ENCODE measurements around the gene ZNF57. TPM values are rescaled to one million over a fixed set of nuclear protein-coding genes. Genes with fewer than 3 reads are reported as not detected.
"Not testable (repeated sequence)": the region's sequence is repeated elsewhere in the genome, so short reads cannot be mapped to it uniquely, and the experiment has no call there.

ZNF57 gene
- polyA plus RNA-seq, 5 donors: 6.1 to 7.9 (median 7.1) TPM

GRCh38 chr19:2888731-2889224 lies 11.9 kb upstream of the ZNF57 start:
- no peak for DNase-seq

DNA sequence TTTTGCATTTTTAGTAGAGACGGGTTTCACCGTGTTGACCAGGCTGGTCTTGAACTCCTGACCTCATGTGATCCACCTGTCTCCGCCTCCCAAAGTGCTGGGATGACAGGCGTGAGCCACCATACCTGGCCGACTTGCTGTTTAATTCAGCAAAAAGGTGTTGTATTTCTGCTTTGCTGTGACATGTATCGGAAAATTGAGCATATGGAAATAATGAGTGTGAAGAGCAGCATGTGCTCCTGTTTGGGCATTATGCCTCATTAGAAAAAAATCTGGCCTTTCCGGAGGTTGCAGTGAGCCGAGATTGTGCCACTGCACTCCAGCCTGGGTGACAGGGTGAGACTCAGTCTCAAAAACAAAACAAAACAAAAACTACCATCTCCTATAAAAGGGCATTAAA lies 10.2 kb upstream of the ZNF57 start:
- DNase-seq: not testable (repeated sequence)

DNA sequence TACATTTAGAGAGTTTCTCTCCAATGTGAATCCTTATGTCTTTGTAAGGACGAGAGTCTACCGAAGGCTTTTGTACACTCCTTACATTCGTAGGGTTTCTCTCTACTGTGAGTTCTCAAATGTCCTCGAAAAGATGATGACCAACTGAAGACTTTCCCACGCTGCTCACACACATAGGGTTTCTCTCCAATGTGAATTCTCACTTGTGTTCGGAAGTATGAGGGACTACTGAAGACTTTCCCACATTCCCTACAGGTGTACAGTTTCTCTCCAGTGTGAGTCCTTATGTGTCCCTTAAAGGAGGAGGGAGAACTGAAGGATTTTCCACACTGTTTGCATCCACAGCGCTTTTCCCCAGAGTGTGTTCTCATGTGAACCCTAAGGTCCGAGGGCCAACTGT lies 4.0 kb upstream of the ZNF57 start:
- no peak for DNase-seq

DNA sequence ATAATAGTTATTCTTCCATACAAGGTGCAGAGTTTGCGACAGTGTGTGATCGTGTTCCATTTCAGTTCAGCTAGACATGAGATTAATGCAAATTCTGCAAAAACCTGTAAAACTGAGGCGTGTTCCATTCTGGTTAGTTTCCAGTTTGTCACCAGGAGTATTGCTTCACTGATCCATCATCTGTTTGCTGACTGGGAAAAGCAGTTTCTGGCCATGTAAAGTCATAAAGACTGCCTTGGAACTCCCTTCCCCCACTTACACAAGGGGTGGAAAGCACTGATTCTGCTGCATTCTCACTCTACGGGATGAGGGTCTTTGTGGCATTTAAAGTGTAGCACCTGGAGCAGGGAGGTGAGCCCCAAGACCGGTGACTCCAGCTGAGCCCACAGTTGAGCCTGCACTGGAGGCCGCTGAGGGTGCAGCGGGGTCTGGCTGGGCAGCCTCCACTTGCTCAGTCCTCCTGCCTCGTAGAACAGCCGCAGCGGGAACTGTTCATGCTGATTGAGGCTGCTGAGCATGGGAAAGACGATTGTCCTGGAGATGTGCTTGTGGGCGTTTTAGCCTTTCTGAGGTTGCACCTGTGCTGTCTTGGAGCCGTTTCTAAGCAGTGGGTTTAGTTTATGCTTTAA lies 2.0 kb downstream of the ZNF57 start:
- DNase-seq: no peak

- DNase-seq: not testable (repeated sequence)
Measured at GRCh38 chr19:2903326-2903725, 2.6 kb downstream of the ZNF57 start.

GRCh38 chr19:2905918-2906519 lies 5.3 kb downstream of the ZNF57 start:
- DNase-seq: no peak

DNA sequence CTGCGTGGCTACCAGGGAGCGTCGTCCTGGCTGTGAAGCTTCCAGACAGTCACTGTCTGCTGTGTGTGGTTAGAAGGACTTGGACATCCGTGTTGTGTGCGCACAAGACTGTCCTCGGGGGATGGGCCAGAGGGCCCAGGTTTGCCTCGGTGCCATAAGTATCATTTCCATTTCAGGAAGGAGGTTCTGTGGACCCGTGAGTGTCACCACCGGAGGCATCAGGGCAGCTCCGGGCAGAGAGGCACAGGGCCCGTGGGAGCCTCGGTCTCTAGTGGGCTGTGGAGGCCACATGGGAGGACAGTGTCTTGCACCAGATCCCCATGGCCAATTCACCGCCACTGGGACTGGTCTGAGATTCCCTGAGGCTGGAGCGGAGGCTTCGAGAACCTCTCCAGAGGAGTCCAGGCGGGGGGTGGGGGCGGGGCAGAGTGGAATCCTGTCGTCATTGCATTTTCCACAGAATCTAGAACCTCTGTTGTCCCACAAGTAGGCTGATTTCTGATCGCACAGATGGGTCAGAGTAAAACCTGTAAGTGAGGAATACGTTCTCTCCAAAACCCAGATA lies 6.0 kb downstream of the ZNF57 start:
- no peak for DNase-seq

DNA sequence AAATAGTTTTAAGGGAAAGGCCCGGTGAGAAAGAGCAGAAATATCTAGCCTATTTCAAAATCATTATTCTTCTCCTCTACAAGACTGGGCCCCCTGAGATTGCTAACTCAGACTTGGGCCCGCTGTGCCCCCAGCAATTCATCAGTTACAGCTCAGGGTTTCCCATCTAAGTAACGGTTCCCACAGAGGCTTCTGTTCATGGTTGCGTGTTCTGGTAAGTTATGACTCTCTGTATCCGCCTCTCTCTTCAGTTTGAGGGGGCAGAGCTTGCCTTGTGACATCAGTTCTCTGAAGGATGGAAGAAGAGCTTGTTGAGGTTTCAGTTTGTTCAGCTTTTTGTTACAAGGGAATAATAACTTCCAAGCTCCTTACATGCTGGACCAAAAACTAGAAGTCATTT lies 11.6 kb downstream of the ZNF57 start:
- no peak for DNase-seq

DNA sequence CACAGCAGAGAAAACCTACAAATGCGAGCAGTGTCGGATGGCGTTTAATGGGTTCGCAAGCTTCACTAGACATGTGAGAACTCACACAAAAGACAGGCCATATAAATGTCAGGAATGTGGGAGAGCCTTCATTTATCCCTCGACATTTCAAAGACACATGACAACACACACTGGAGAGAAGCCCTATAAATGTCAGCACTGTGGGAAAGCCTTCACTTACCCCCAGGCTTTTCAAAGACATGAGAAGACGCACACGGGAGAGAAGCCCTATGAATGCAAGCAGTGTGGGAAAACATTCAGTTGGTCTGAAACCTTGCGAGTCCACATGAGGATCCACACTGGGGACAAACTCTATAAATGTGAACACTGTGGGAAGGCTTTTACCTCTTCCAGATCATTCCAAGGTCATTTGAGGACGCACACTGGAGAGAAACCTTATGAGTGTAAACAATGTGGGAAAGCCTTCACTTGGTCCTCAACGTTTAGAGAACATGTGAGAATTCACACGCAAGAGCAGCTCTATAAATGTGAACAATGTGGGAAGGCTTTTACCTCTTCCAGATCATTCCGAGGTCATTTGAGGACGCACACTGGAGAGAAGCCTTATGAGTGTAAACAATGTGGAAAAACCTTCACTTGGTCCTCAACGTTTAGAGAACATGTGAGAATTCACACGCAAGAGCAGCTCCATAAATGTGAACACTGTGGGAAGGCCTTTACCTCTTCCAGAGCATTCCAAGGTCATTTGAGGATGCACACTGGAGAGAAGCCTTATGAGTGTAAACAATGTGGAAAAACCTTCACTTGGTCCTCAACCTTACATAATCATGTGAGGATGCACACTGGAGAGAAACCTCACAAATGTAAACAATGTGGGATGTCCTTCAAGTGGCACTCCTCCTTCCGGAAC lies 16.8 kb downstream of the ZNF57 start:
- DNase-seq: no peak

DNA sequence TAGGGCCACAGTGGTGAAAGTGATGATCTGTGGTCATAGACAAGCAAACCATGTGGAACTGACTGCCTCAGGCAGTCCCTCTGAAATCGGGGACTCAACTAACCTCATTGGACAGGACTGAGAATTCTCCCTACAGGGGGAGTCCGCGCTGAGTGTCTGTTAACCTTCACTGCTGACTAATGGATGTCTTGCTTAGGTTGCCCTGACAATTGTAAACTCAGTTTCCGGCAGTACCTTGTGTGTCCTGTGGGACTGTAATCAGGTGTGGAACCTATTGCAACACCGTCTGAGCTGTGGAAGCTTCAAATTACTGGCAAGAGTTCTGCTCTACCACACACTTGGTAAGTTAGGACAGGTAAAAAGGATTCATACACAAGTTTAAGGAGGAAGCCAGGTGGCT lies 22.3 kb downstream of the ZNF57 start:
- DNase-seq: no peak

DNA sequence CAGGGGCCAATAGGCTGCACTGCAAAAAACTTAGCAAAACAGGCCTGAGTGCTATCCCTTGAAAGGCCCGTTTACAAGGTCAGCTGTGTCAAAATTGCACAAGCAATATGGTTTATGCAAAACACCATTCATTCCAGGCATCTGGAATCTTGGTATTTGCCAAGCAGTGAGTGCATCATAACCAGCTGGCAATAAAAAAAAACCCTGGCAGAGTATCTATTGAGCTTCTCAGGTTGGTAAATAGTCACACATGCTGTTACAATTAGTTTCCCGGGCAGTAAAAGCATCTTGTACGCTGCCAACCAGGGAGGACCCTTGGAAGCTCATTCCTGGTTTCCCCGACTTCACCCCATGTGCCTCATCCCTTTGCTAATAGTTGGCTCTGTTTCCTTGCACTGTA lies 22.8 kb downstream of the ZNF57 start:
- DNase-seq: no peak

DNA sequence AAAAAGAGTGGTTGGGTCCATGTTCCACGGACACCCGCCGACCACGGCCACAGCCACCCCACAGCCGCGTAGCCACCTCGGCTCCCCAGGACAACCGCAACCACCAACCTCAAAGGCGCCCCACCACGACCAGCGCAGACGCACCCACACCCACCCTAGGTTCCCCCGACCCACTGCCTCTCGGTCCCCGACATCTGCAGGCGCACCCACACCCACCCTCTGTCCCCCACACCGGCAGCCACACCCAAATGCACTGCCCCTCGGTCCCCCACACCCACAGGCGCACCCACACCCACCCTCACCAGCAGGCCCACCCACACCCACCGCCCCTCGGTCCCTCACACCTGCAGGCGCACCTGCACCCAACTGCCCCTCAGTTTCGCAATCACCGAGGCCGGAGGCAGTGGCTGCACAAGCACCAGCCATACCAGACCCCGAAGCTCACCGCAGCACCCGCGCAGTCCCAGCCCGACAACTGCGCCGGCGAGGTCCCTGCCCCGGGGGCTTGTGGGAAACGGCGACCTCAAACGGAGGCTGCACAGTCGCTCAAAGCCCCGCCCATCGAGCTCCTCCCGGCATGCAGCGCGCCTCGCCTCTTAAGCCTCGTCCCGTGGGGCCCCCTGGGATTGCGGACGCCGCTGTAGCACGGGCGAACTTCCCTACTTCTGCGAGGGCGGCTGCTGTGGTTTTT lies 25.8 kb downstream of the ZNF57 start:
- no peak for DNase-seq

- DNase-seq: no peak
Measured at GRCh38 chr19:2927032-2927430, 26.3 kb downstream of the ZNF57 start.

- no peak for DNase-seq
Measured at GRCh38 chr19:2933490-2933910, 32.8 kb downstream of the ZNF57 start.

- not testable (repeated sequence) for DNase-seq
Measured at GRCh38 chr19:2935863-2936262, 35.1 kb downstream of the ZNF57 start.

DNA sequence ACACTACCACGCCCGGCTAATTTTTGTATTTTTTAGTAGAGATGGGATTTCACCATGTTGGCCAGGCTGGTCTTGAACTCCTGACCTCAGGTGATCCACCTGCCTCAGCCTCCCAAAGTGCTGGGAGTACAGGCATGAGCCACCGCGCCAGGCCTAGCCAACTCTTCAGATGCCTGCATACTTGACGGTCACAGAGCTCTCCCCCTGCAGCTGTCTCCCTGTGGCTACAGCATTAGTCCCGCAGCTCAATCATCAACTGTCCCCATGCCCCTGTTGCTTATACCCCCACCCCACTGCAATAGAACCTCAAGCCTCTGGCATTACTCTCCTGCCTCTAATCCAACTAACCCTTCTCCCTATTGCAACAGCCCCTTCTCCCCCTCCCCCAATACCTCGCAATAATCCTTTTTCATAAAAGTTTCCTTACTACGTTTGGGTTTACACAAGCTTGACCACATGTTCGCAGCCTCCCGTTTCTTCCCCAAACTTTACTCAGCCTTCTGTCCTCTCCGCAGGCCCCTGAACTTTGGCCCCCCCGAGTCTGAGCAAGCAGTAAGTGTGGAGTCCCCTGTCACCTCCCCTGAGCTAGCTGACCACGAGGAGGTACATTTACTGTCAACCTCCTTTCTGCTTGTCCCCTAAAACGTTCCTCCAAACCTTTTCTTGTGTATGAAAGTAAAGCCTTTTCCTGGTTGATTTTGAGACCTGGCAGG lies 42.4 kb downstream of the ZNF57 start:
- DNase-seq: no peak

GRCh38 chr19:2944403-2944774 lies 43.7 kb downstream of the ZNF57 start:
- DNase-seq: no peak

DNA sequence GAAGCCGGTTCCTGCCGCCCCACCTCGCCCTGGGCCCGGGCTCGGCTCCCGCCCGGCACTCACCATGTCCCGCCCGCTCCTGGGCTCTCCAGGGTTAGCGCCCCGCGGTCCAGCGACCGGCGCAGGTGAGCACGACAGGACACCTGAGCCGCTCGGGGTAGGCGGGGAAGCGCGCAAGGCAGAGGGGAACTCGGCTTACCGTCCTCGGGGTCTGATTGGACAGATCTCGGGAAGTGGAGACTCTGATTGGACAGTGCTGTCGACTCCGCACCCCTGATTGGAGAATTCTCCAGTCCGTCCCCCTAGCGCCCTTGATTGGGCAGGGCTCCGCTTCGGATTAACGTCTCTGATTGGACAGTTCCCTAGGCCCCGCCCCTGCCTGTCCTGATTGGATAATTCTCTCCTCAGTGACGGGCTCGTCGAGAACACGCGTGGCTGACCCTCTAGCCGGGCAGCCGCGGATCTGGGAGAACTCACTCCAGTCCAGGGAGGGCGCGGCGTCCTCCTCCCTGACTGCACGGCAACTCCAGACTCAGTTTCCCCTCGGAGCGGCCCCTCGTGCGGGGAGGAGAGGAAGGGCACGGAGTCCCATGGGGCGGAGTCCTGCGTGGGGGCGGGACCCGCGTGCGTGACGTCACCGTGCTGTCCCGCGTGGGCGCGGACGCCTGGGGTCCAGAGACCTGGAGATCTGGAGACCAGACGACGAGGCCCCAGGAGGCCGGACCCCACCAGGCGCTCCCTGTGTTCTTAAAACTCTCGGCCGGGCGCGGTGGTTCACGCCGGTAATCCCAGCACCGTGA lies 44.2 kb downstream of the ZNF57 start, which contains the start of gene ZNF77:
Gene ZNF77, minus strand, starts transcription at position 197 of the 800 bp plus-strand sequence. Its CDS starts 131 bp downstream, at position 66.
- DNase-seq: peak; percentile 97 to 98

DNA sequence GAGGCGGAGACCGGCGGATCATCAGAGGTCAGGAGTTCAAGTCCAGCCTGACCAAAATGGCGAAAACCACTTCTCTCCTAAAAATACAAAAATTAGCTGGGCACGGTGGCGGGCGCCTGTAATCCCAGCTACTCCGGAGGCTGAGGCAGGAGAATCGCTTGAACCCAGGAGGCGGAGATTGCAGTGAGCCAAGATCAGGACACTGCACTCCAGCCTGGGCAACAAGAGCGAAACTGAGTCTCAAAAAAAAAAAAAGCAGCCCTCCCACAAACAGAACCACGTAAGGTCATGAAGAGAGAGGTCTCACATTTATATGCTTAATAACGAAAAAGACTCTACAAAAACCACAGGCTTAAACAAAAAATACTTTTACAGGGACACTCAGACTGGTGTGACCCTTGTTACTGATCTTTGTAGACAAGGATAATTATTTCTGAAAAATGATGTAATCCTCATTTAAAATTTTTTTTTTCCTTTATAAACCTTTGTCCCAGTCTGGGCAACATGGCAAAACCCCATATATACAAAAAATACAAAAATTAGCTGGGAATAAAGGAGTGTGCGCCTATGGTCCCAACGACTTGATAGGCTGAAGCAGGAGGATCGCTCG lies 45.0 kb downstream of the ZNF57 start:
- DNase-seq: no peak

DNA sequence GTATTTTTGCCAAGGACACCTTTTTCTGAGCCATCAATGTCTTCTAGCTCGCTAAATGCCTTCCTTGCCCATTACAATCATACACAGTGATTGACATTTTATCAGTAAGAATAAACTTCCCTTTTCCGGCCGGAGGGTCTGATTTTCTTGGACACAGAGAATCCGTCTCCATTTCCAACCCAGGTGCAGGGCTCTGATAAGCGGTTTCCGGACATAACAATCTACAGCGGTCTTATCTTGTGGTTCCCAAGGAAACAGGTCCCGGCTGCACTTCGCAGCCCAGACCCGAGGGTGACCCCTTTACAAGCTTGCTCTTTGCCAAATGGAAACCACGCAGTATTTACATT lies 49.2 kb downstream of the ZNF57 start:
- DNase-seq: no peak

Data from right lung (tissue), 5 donors.